HepG2 (cell line): ENCODE measurements around the gene HYAL2. TPM values are rescaled to one million over a fixed set of nuclear protein-coding genes. Genes with fewer than 3 reads are reported as not detected.

Experiments used
- AKAP8 ChIP-seq: sonication (generic); formaldehyde crosslinking; IDR thresholded peaks from 2 replicates; pipeline ENCODE4 v1.5.1; 2020; ENCODE audit warnings: mild to moderate bottlenecking, missing genetic modification reagents
- CCAR2 ChIP-seq: fragments of 200-400 bp; formaldehyde crosslinking; optimal IDR thresholded peaks from 2 replicates; pipeline ENCODE3; 2018; ENCODE audit warnings: low read depth, mild to moderate bottlenecking, low read length, moderate library complexity
- CENPX ChIP-seq: sonication (generic); formaldehyde crosslinking; IDR thresholded peaks from 2 replicates; pipeline ENCODE4 v1.9.0; 2021; ENCODE audit warnings: mild to moderate bottlenecking, missing genetic modification reagents, moderate library complexity
- CTCF ChIP-seq: sonication (generic); formaldehyde crosslinking; IDR thresholded peaks from 2 replicates; pipeline ENCODE4 v1.5.0; 2020; ENCODE audit warnings: mild to moderate bottlenecking, missing genetic modification reagents, moderate library complexity
- HNRNPLL ChIP-seq: fragments of 200-400 bp; formaldehyde crosslinking; IDR thresholded peaks from 2 replicates; pipeline ENCODE4 v1.6.1; 2017; ENCODE audit warnings: mild to moderate bottlenecking, low read depth, low read length; ENCODE audit not compliant: poor library complexity, severe bottlenecking
- HOXA9 ChIP-seq: sonication (generic); formaldehyde crosslinking; IDR thresholded peaks from 2 replicates; pipeline ENCODE4 v1.8.1; 2022; ENCODE audit warnings: missing genetic modification reagents, mild to moderate bottlenecking, moderate library complexity, borderline replicate concordance
- KAT8 ChIP-seq: IDR thresholded peaks from 2 replicates; pipeline ENCODE4 v1.6.1; 2016; ENCODE audit warnings: missing genetic modification reagents, missing compliant biosample characterization
- MYC ChIP-seq: sonication (generic); formaldehyde crosslinking; IDR thresholded peaks from 2 replicates; pipeline ENCODE4 v1.9.0; 2021; ENCODE audit warnings: missing genetic modification reagents, borderline replicate concordance
- NFAT5 ChIP-seq: sonication (generic); formaldehyde crosslinking; IDR thresholded peaks from 2 replicates; pipeline ENCODE4 v1.4.0; 2020; ENCODE audit warnings: missing genetic modification reagents
- NFIC ChIP-seq: IDR thresholded peaks from 2 replicates; pipeline ENCODE4 v1.6.1; 2012; ENCODE audit warnings: mild to moderate bottlenecking, low read length, inconsistent platforms
- PAX8 ChIP-seq: sonication (generic); formaldehyde crosslinking; IDR thresholded peaks from 2 replicates; pipeline ENCODE4 v1.8.0; 2022; ENCODE audit warnings: mild to moderate bottlenecking, missing genetic modification reagents, borderline replicate concordance
- SAFB2 ChIP-seq: sonication (generic); formaldehyde crosslinking; IDR thresholded peaks from 2 replicates; pipeline ENCODE4 v1.5.1; 2020; ENCODE audit warnings: missing genetic modification reagents, low read depth, mild to moderate bottlenecking, borderline replicate concordance
- THAP11 ChIP-seq: IDR thresholded peaks from 2 replicates; pipeline ENCODE4 v1.6.1; 2016; ENCODE audit warnings: missing biosample characterization, missing genetic modification reagents
- ZNF350 ChIP-seq: sonication (generic); formaldehyde crosslinking; IDR thresholded peaks from 2 replicates; pipeline ENCODE4 v1.4.0; 2020; ENCODE audit warnings: mild to moderate bottlenecking, low read depth, missing genetic modification reagents, borderline replicate concordance
- polyA plus RNA-seq, 8 experiments: library from polyadenylated mRNA; depleted of rRNA in 3 of 8; stranded (reverse) in 7 of 8; unstranded in 1 of 8; fragments of >200 nt; fragmentation: Illumina TruSeq in 4 of 8; extraction: Trizol in 4 of 8; gene quantifications; 2 replicates each; pipeline versions ENCODE4 v1.2.1 to v1.2.3, GENCODE V29; 2011 to 2016; ENCODE audit warnings: low read depth in 4 of 8, missing spikeins in 1 of 8, mixed read lengths in 1 of 8; ENCODE audit not compliant: insufficient read depth in 1 of 8
- total RNA-seq, 5 experiments: library from RNA; depleted of rRNA; stranded (reverse); fragments of >200 nt; fragmentation: Illumina TruSeq; extraction: Trizol; gene quantifications; 2 replicates each; pipeline ENCODE4 v1.2.3, GENCODE V29; 2016; ENCODE audit warnings: low read depth in 1 of 5
- TF ChIP-seq, protein P1 (sequence below): sonication (generic); formaldehyde crosslinking; IDR thresholded peaks from 2 replicates; pipeline ENCODE4 v1.4.0; 2020; ENCODE audit warnings: low read depth, mild to moderate bottlenecking, missing genetic modification reagents
- TF ChIP-seq, protein P2 (sequence below): fragments of 450-650 bp; IDR thresholded peaks from 2 replicates; pipeline ENCODE4 v1.6.1; 2017; ENCODE audit warnings: mild to moderate bottlenecking

Gene HYAL2
- total and polyA plus RNA-seq, 2 of the 13 experiments (the other 11 are each of a cell fraction or from before 2014, with no cell fraction given), result 76.2 to 102 TPM

- TF ChIP-seq AKAP8, result no peak
- no peak for TF ChIP-seq NFIC
- TF ChIP-seq CENPX (CRISPR knock-in tag), result no peak
- no peak for TF ChIP-seq CCAR2
- TF ChIP-seq THAP11, result no peak; the same call in 1 of the 2 replicates
- no peak for TF ChIP-seq NFAT5 (CRISPR knock-in tag)
- no peak for TF ChIP-seq PAX8 (CRISPR knock-in tag)
- TF ChIP-seq HOXA9 (CRISPR knock-in tag), result no peak
- peak; percentile 90 for TF ChIP-seq MYC (CRISPR knock-in tag)
- TF ChIP-seq KAT8 (CRISPR knock-in tag), result no peak
- TF ChIP-seq HNRNPLL, result peak; percentile 4
- TF ChIP-seq, protein P1, sequence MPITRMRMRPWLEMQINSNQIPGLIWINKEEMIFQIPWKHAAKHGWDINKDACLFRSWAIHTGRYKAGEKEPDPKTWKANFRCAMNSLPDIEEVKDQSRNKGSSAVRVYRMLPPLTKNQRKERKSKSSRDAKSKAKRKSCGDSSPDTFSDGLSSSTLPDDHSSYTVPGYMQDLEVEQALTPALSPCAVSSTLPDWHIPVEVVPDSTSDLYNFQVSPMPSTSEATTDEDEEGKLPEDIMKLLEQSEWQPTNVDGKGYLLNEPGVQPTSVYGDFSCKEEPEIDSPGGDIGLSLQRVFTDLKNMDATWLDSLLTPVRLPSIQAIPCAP, result no peak
- peak; percentile 42; the same call in 1 of the 2 replicates for TF ChIP-seq SAFB2
- no peak for TF ChIP-seq CTCF
- TF ChIP-seq ZNF350 (CRISPR knock-in tag), result no peak
- TF ChIP-seq, protein P2, sequence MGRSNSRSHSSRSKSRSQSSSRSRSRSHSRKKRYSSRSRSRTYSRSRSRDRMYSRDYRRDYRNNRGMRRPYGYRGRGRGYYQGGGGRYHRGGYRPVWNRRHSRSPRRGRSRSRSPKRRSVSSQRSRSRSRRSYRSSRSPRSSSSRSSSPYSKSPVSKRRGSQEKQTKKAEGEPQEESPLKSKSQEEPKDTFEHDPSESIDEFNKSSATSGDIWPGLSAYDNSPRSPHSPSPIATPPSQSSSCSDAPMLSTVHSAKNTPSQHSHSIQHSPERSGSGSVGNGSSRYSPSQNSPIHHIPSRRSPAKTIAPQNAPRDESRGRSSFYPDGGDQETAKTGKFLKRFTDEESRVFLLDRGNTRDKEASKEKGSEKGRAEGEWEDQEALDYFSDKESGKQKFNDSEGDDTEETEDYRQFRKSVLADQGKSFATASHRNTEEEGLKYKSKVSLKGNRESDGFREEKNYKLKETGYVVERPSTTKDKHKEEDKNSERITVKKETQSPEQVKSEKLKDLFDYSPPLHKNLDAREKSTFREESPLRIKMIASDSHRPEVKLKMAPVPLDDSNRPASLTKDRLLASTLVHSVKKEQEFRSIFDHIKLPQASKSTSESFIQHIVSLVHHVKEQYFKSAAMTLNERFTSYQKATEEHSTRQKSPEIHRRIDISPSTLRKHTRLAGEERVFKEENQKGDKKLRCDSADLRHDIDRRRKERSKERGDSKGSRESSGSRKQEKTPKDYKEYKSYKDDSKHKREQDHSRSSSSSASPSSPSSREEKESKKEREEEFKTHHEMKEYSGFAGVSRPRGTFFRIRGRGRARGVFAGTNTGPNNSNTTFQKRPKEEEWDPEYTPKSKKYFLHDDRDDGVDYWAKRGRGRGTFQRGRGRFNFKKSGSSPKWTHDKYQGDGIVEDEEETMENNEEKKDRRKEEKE, result no peak
Measured at GRCh38 chr3:50320853-50321335, 1.7 kb downstream of the HYAL2 start (continued).
